ENCODE measurements around the gene MESP1. TPM values are rescaled to one million over a fixed set of nuclear protein-coding genes. Genes with fewer than 3 reads are reported as not detected.

Gene MESP1
- total RNA-seq, 1 donor from 2014 or later: not detected

GRCh38 chr15:89787944-89788343 lies 36.9 kb upstream of the MESP1 start:
- no peaks in the 10 kb centered on the region for H4K20me1 ChIP-seq (ENCODE audit: low read depth)
- H3K27me3 Mint-ChIP-seq (ENCODE audit: insufficient read depth, low read depth): peaks cover 2% of the 10 kb centered on the region
- no peak overlapping the region for H3K9ac ChIP-seq
- H2AFZ ChIP-seq (replicated peaks): no peak overlapping the region
- no peaks in the 10 kb centered on the region for H3K27me3 ChIP-seq
- no peaks in the 10 kb centered on the region for H3K4me1 ChIP-seq
- no peaks in the 10 kb centered on the region for H3K36me3 ChIP-seq
- H3K9me3 ChIP-seq (ENCODE audit: low read depth): peaks cover 6% of the 10 kb centered on the region
- no peak overlapping the region for H3K27ac Mint-ChIP-seq
- no peak overlapping the region for H3K4me3 ChIP-seq
- H3K4me3 Mint-ChIP-seq: no peak overlapping the region
- H3K79me2 ChIP-seq (ENCODE audit: low read depth): no peaks in the 10 kb centered on the region
- H3K9me3 Mint-ChIP-seq: peaks cover 16% of the 10 kb centered on the region
- H3K4me1 Mint-ChIP-seq: peaks cover 4% of the 10 kb centered on the region
- no peaks in the 10 kb centered on the region for H3F3A ChIP-seq (ENCODE audit: low read depth)
- no peaks in the 10 kb centered on the region for H3K36me3 Mint-ChIP-seq
- DNase-seq (ENCODE audit: low spot score): no peak
- TF ChIP-seq EZH2 (IDR thresholded peaks at IDR 0.05) (no peak), EZH2phosphoT487 (IDR thresholded peaks at IDR 0.05) (no peak), CTCF (IDR thresholded peaks at IDR 0.05) (no peak)
- no peak overlapping the region for H3K27ac ChIP-seq
- no peak overlapping the region for H3K4me2 ChIP-seq

- no peaks in the 10 kb centered on the region for H3K79me2 ChIP-seq (ENCODE audit: low read depth)
- H3K36me3 ChIP-seq: no peaks in the 10 kb centered on the region
- Mint-ChIP-seq H3K4me1 (peaks cover 6% of the 10 kb centered on the region), H3K4me3 (no peak overlapping the region), H3K27me3 (ENCODE audit: insufficient read depth, low read depth) (peaks cover 5% of the 10 kb centered on the region), H3K36me3 (no peaks in the 10 kb centered on the region), H3K9me3 (peaks cover 16% of the 10 kb centered on the region), H3K27ac (no peak overlapping the region)
- H3K27me3 ChIP-seq: no peaks in the 10 kb centered on the region
- no peak overlapping the region for H3K4me2 ChIP-seq
- no peak for TF ChIP-seq EZH2 (IDR thresholded peaks at IDR 0.05)
- no peak for TF ChIP-seq CTCF (IDR thresholded peaks at IDR 0.05)
- no peak for TF ChIP-seq EZH2phosphoT487 (IDR thresholded peaks at IDR 0.05)
- no peak overlapping the region for H2AFZ ChIP-seq (replicated peaks)
- no peak overlapping the region for H3K9ac ChIP-seq
- H3K4me3 ChIP-seq: no peak overlapping the region
- H3K9me3 ChIP-seq (ENCODE audit: low read depth): peaks cover 6% of the 10 kb centered on the region
- H4K20me1 ChIP-seq (ENCODE audit: low read depth): no peaks in the 10 kb centered on the region
- no peak for DNase-seq (ENCODE audit: low spot score)
- no peak overlapping the region for H3K27ac ChIP-seq
- H3F3A ChIP-seq (ENCODE audit: low read depth): no peaks in the 10 kb centered on the region
- H3K4me1 ChIP-seq: no peaks in the 10 kb centered on the region
These were observed 34.7 kb upstream of the MESP1 start for GRCh38 chr15:89785774-89786140.

GRCh38 chr15:89785064-89785773 lies 34.2 kb upstream of the MESP1 start:
- peaks cover 6% of the 10 kb centered on the region for H3K4me1 Mint-ChIP-seq
- H3K27me3 Mint-ChIP-seq (ENCODE audit: insufficient read depth, low read depth): peaks cover 5% of the 10 kb centered on the region
- no peaks in the 10 kb centered on the region for H3K36me3 Mint-ChIP-seq
- Histone ChIP-seq H3K9ac (no peak overlapping the region), H3K79me2 (ENCODE audit: low read depth) (no peaks in the 10 kb centered on the region), H2AFZ (replicated peaks) (no peak overlapping the region), H3K27me3 (no peaks in the 10 kb centered on the region), H3K4me3 (no peak overlapping the region), H3K27ac (no peak overlapping the region), H3K9me3 (ENCODE audit: low read depth) (peaks cover 6% of the 10 kb centered on the region), H3K36me3 (no peaks in the 10 kb centered on the region), H3F3A (ENCODE audit: low read depth) (no peaks in the 10 kb centered on the region), H3K4me2 (no peak overlapping the region), H3K4me1 (no peaks in the 10 kb centered on the region), H4K20me1 (ENCODE audit: low read depth) (no peaks in the 10 kb centered on the region)
- peaks cover 16% of the 10 kb centered on the region for H3K9me3 Mint-ChIP-seq
- TF ChIP-seq EZH2 (IDR thresholded peaks at IDR 0.05) (no peak), EZH2phosphoT487 (IDR thresholded peaks at IDR 0.05) (no peak), CTCF (IDR thresholded peaks at IDR 0.05) (no peak)
- no peak for DNase-seq (ENCODE audit: low spot score)
- no peak overlapping the region for H3K4me3 Mint-ChIP-seq
- no peak overlapping the region for H3K27ac Mint-ChIP-seq

Measured in neural progenitor cell (in vitro differentiated cells).